HepG2 (cell line): ENCODE data around the gene AHSG. TPM values are rescaled to one million over a fixed set of nuclear protein-coding genes. Genes with fewer than 3 reads are reported as not detected.

Experiments
- CEBPG ChIP-seq: IDR thresholded peaks from 2 replicates; pipeline ENCODE4 v1.6.1; 2016
- HNRNPL ChIP-seq: fragments of 200-400 bp; formaldehyde crosslinking; IDR thresholded peaks from 2 replicates; pipeline ENCODE4 v1.6.1; 2017; ENCODE audit warnings: mild to moderate bottlenecking, low read depth, low read length
- KLF15 ChIP-seq: sonication (generic); formaldehyde crosslinking; IDR thresholded peaks from 2 replicates; pipeline ENCODE4 v1.8.1; 2023; ENCODE audit warnings: borderline replicate concordance, mild to moderate bottlenecking, inconsistent platforms, missing genetic modification reagents, mixed read lengths
- KLF9 ChIP-seq: IDR thresholded peaks from 2 replicates; pipeline ENCODE4 v1.6.1; 2016; ENCODE audit warnings: low read depth
- MAFK ChIP-seq, 2 experiments: IDR thresholded peaks in 1 of 2; conservative IDR thresholded peaks in 1 of 2; 2 replicates each; pipeline ENCODE4 v1.6.1; 2011; ENCODE audit warnings: improper control_type of control experiment in 2 of 2, low read length in 2 of 2
- MEF2D ChIP-seq: sonication (generic); formaldehyde crosslinking; IDR thresholded peaks from 2 replicates; pipeline ENCODE4 v1.5.1; 2020; ENCODE audit warnings: mild to moderate bottlenecking, missing genetic modification reagents
- REPIN1 ChIP-seq: sonication (generic); formaldehyde crosslinking; IDR thresholded peaks from 2 replicates; pipeline ENCODE4 v1.8.0; 2022; ENCODE audit warnings: missing genetic modification reagents, low read depth, mild to moderate bottlenecking, borderline replicate concordance
- SP1 ChIP-seq, 2 experiments: fragments of 450-650 bp in 1 of 2; sonication (generic) in 1 of 2; formaldehyde crosslinking in 1 of 2; IDR thresholded peaks; 2 replicates each; pipeline versions ENCODE4 v1.4.0 to v1.6.1; 2016 to 2020; ENCODE audit warnings: missing genetic modification reagents in 1 of 2
- TEAD2 ChIP-seq: sonication (generic); formaldehyde crosslinking; IDR thresholded peaks from 2 replicates; pipeline ENCODE4 v1.9.0; 2021; ENCODE audit warnings: missing genetic modification reagents
- TEF ChIP-seq: sonication (generic); formaldehyde crosslinking; IDR thresholded peaks from 2 replicates; pipeline ENCODE4 v1.5.0; 2020; ENCODE audit warnings: missing genetic modification reagents
- THYN1 ChIP-seq: sonication (generic); formaldehyde crosslinking; IDR thresholded peaks from 2 replicates; pipeline ENCODE4 v1.8.1; 2023; ENCODE audit warnings: low read depth, mild to moderate bottlenecking, moderate library complexity, missing genetic modification reagents, borderline replicate concordance
- XRCC5 ChIP-seq: fragments of 200-400 bp; formaldehyde crosslinking; optimal IDR thresholded peaks from 2 replicates; pipeline ENCODE3; 2017; ENCODE audit warnings: mild to moderate bottlenecking, low read length
- ZFP36 ChIP-seq: fragments of 150-350 bp; IDR thresholded peaks from 2 replicates; pipeline ENCODE4 v1.6.1; 2018; ENCODE audit warnings: borderline replicate concordance, low read length, low read depth; ENCODE audit not compliant: partially characterized antibody
- ZKSCAN1 ChIP-seq: fragments of 150-350 bp; IDR thresholded peaks from 2 replicates; pipeline ENCODE4 v1.6.1; 2014; ENCODE audit warnings: low read length
- ZNF281 ChIP-seq: sonication (generic); formaldehyde crosslinking; IDR thresholded peaks from 2 replicates; pipeline ENCODE4 v1.4.0; 2020; ENCODE audit warnings: missing genetic modification reagents, borderline replicate concordance
- ZNF329 ChIP-seq: sonication (generic); formaldehyde crosslinking; IDR thresholded peaks from 2 replicates; pipeline ENCODE4 v1.9.0; 2021; ENCODE audit warnings: low read depth, mild to moderate bottlenecking, missing genetic modification reagents
- ZNF333 ChIP-seq: sonication (generic); formaldehyde crosslinking; IDR thresholded peaks from 2 replicates; pipeline ENCODE4 v1.4.0; 2020; ENCODE audit warnings: mild to moderate bottlenecking, missing genetic modification reagents, borderline replicate concordance
- ZNF335 ChIP-seq: sonication (generic); formaldehyde crosslinking; IDR thresholded peaks from 2 replicates; pipeline ENCODE4 v1.4.0; 2020; ENCODE audit warnings: missing genetic modification reagents
- ZNF501 ChIP-seq: sonication (generic); formaldehyde crosslinking; IDR thresholded peaks from 2 replicates; pipeline ENCODE4 v1.5.1; 2020; ENCODE audit warnings: mild to moderate bottlenecking, moderate library complexity, missing genetic modification reagents
- ZNF557 ChIP-seq: sonication (generic); formaldehyde crosslinking; IDR thresholded peaks from 2 replicates; pipeline ENCODE4 v1.4.0; 2020; ENCODE audit warnings: missing genetic modification reagents
- ZNF766 ChIP-seq: sonication (generic); formaldehyde crosslinking; IDR thresholded peaks from 2 replicates; pipeline ENCODE4 v1.5.0; 2020; ENCODE audit warnings: missing genetic modification reagents, borderline replicate concordance
- ZNF788 ChIP-seq: sonication (generic); formaldehyde crosslinking; IDR thresholded peaks from 2 replicates; pipeline ENCODE4 v1.5.0; 2020; ENCODE audit warnings: mild to moderate bottlenecking, missing genetic modification reagents, borderline replicate concordance
- polyA plus RNA-seq, 8 experiments: library from polyadenylated mRNA; depleted of rRNA in 3 of 8; stranded (reverse) in 7 of 8; unstranded in 1 of 8; fragments of >200 nt; fragmentation: Illumina TruSeq in 4 of 8; extraction: Trizol in 4 of 8; gene quantifications; 2 replicates each; pipeline versions ENCODE4 v1.2.1 to v1.2.3, GENCODE V29; 2011 to 2016; ENCODE audit warnings: low read depth in 4 of 8, missing spikeins in 1 of 8, mixed read lengths in 1 of 8; ENCODE audit not compliant: insufficient read depth in 1 of 8
- total RNA-seq, 5 experiments: library from RNA; depleted of rRNA; stranded (reverse); fragments of >200 nt; fragmentation: Illumina TruSeq; extraction: Trizol; gene quantifications; 2 replicates each; pipeline ENCODE4 v1.2.3, GENCODE V29; 2016; ENCODE audit warnings: low read depth in 1 of 5
- TF ChIP-seq, protein P1 (sequence below): IDR thresholded peaks from 2 replicates; pipeline ENCODE4 v1.6.1; 2016; ENCODE audit warnings: missing genetic modification reagents, missing compliant biosample characterization
- TF ChIP-seq, protein P2 (sequence below): sonication (generic); formaldehyde crosslinking; IDR thresholded peaks from 2 replicates; pipeline ENCODE4 v1.4.0; 2020; ENCODE audit warnings: mild to moderate bottlenecking, missing genetic modification reagents

AHSG gene
- total and polyA plus RNA-seq, 2 of the 13 experiments (the other 11 are each of a cell fraction or from before 2014, with no cell fraction given): 2,043 to 19,152 TPM

DNA sequence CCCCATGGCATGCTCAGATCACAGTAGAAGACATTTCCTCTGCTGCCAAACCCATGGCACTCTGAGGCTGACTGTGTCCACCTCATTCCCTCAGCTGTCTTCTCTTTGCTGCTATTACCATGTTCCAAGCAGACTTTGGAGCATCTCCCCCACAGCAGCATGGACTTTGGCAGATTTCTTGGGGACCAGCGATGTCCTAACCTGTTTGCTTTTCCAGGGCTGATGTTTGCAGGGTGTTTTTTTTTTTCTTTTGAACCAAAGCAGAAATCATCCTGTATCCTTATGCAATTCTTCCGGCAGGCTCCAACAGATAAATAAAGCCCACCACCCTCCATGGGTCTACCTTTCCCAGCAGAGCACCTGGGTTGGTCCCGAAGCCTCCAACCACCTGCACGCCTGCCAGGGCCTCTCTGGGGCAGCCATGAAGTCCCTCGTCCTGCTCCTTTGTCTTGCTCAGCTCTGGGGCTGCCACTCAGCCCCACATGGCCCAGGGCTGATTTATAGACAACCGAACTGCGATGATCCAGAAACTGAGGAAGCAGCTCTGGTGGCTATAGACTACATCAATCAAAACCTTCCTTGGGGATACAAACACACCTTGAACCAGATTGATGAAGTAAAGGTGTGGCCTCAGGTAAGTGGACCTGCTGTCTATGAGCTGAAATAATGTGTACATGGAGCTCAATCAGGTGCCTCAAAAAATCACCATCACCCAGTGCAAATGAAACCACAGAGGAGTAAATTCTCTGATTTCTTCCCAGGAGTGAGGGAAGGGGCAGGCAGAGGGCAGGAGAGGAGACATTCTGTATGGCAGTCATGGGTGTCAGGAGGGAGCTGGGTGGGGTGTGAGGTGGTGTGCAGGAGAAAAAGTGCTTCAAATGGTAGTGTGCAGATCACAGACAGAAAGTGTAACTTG, at the start of gene AHSG (continued):
- 0 out of 2 replicates have a peak, but pooled peaks have one; percentile 50 for TF ChIP-seq KLF9 (CRISPR knock-in tag)
- TF ChIP-seq XRCC5: peak; percentile 27
- peak; percentile 53; the same call in 1 of the 2 replicates for TF ChIP-seq ZNF333 (CRISPR knock-in tag)
- no peak for TF ChIP-seq ZFP36
- TF ChIP-seq MEF2D (CRISPR knock-in tag): peak; percentile 92
- TF ChIP-seq ZKSCAN1: peak; percentile 37; the same call in 1 of the 2 replicates
- peak; percentile 98 for TF ChIP-seq ZNF501
- peak; percentile 59; the same call in 1 of the 2 replicates for TF ChIP-seq ZNF766 (CRISPR knock-in tag)
- peak; percentile 93 for TF ChIP-seq CEBPG (CRISPR knock-in tag)
- TF ChIP-seq, protein P1, sequence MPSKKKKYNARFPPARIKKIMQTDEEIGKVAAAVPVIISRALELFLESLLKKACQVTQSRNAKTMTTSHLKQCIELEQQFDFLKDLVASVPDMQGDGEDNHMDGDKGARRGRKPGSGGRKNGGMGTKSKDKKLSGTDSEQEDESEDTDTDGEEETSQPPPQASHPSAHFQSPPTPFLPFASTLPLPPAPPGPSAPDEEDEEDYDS (CRISPR knock-in tag): peak; percentile 95
- peak; percentile 76; the same call in 1 of the 2 replicates for TF ChIP-seq ZNF788 (CRISPR knock-in tag)
- peak; percentile 50; the same call in 1 of the 2 replicates for TF ChIP-seq HNRNPL
- no peak for TF ChIP-seq MAFK (conservative IDR thresholded peaks at IDR 0.05 in 1 of 2, IDR thresholded peaks at IDR 0.05 in 1 of 2; ENCODE audit: low read length in 2 of 2)
- peak; percentile 78; the same call in 1 of the 2 replicates for TF ChIP-seq KLF15 (CRISPR knock-in tag)
- no peak for TF ChIP-seq THYN1 (CRISPR knock-in tag)
- TF ChIP-seq SP1 (IDR thresholded peaks at IDR 0.05): no peak
- peak; percentile 42; the same call in 1 of the 2 replicates for TF ChIP-seq SP1 (CRISPR knock-in tag; IDR thresholded peaks at IDR 0.05)
- 0 out of 2 replicates have a peak, but pooled peaks have one; percentile 39 for TF ChIP-seq ZNF329
- TF ChIP-seq ZNF557 (CRISPR knock-in tag): peak; percentile 82
- TF ChIP-seq REPIN1 (CRISPR knock-in tag): peak; percentile 98
- TF ChIP-seq ZNF281: peak; percentile 94; the same call in 1 of the 2 replicates
- TF ChIP-seq, protein P2, sequence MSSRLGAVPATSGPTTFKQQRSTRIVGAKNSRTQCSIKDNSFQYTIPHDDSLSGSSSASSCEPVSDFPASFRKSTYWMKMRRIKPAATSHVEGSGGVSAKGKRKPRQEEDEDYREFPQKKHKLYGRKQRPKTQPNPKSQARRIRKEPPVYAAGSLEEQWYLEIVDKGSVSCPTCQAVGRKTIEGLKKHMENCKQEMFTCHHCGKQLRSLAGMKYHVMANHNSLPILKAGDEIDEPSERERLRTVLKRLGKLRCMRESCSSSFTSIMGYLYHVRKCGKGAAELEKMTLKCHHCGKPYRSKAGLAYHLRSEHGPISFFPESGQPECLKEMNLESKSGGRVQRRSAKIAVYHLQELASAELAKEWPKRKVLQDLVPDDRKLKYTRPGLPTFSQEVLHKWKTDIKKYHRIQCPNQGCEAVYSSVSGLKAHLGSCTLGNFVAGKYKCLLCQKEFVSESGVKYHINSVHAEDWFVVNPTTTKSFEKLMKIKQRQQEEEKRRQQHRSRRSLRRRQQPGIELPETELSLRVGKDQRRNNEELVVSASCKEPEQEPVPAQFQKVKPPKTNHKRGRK (CRISPR knock-in tag): no peak
- TF ChIP-seq TEF: peak; percentile 89
- TF ChIP-seq ZNF335: 0 out of 2 replicates have a peak, but pooled peaks have one; percentile 41
- no peak for TF ChIP-seq TEAD2 (CRISPR knock-in tag)
